H1 (cell line): Measurements from ENCODE around the gene KCNMA1. TPM values are rescaled to one million over a fixed set of nuclear protein-coding genes. Genes with fewer than 3 reads are reported as not detected.

ENCODE experiments used
- CTCF ChIA-PET: fragments of 300-600 bp; sonication (Branson Sonifier 250); formaldehyde crosslinking; loops from one replicate; lab custom pipeline; 2021; ENCODE audit not compliant: partially characterized antibody; lab: Charles Lee
- POLR2A ChIA-PET: fragments of 300-600 bp; sonication (Branson Sonifier 250); formaldehyde crosslinking; loops from one replicate; lab custom pipeline; 2021; ENCODE audit warnings: inconsistent platforms; ENCODE audit not compliant: partially characterized antibody; lab: Charles Lee
- DNase-seq, 2 experiments: peaks; one replicate each; pipeline versions ENCODE4 v3.0.0 to v3.0.0-alpha.2; 2010 to 2022; ENCODE audit warnings: low spot score in 2 of 2, low read depth in 1 of 2, mixed read lengths in 1 of 2
- FAIRE-seq: peaks from 2 replicates; lab custom pipeline; 2011; peaks lifted over from hg19 to GRCh38; lab: Jason Lieb, UNC
- H2AFZ ChIP-seq: 2 replicates; pipeline ENCODE4 v1.8.1; 2012; ENCODE audit warnings: low read length, inconsistent platforms
- H2AK5ac ChIP-seq: 2 replicates; pipeline ENCODE4 v1.6.1; 2013; ENCODE audit warnings: low read depth, low read length
- H2BK120ac ChIP-seq: replicated peaks from 2 replicates; pipeline ENCODE3; 2013; ENCODE audit warnings: low read depth, low read length, inconsistent platforms
- H2BK12ac ChIP-seq: 2 replicates; pipeline ENCODE4 v1.6.1; 2013; ENCODE audit warnings: low read depth, low read length
- H2BK15ac ChIP-seq: 2 replicates; pipeline ENCODE4 v1.6.1; 2013; ENCODE audit warnings: low read length
- H2BK20ac ChIP-seq: 2 replicates; pipeline ENCODE4 v1.6.1; 2013; ENCODE audit warnings: low read length
- H2BK5ac ChIP-seq: 2 replicates; pipeline ENCODE4 v1.6.1; 2013; ENCODE audit warnings: low read depth, low read length
- H3K14ac ChIP-seq: 2 replicates; pipeline ENCODE4 v1.6.1; 2013; ENCODE audit warnings: inconsistent platforms; ENCODE audit not compliant: insufficient read length
- H3K18ac ChIP-seq: 2 replicates; pipeline ENCODE4 v1.6.1; 2013; ENCODE audit warnings: low read length; ENCODE audit errors: extremely low read depth
- H3K23ac ChIP-seq: 2 replicates; pipeline ENCODE4 v1.6.1; 2013; ENCODE audit warnings: inconsistent platforms; ENCODE audit not compliant: insufficient read length
- H3K23me2 ChIP-seq: 2 replicates; pipeline ENCODE4 v1.6.1; 2013; ENCODE audit warnings: low read depth, low read length
- H3K27ac ChIP-seq: 2 replicates; pipeline ENCODE4 v1.6.1; 2011; ENCODE audit warnings: low read depth, low read length, inconsistent platforms
- H3K27me3 ChIP-seq, 4 experiments: replicated peaks in 1 of 4; 1 replicate in 1 of 4; 2 replicates in 3 of 4; pipeline versions ENCODE4 v1.6.1 to v1.8.1; 2011 to 2013; ENCODE audit warnings: low read length in 3 of 4, mild to moderate bottlenecking in 3 of 4, inconsistent platforms in 2 of 4, mixed read lengths in 2 of 4, moderate library complexity in 1 of 4; ENCODE audit not compliant: control insufficient read depth in 3 of 4, insufficient read depth in 3 of 4; ENCODE audit errors: extremely low read depth in 1 of 4
- H3K36me3 ChIP-seq, 4 experiments: 2 replicates each; pipeline versions ENCODE4 v1.6.1 to v1.8.1; 2011 to 2013; ENCODE audit warnings: mild to moderate bottlenecking in 4 of 4, low read length in 3 of 4, moderate library complexity in 2 of 4, control low read depth in 1 of 4, inconsistent platforms in 1 of 4; ENCODE audit not compliant: insufficient read depth in 4 of 4, control insufficient read depth in 2 of 4
- H3K4ac ChIP-seq: replicated peaks from 2 replicates; pipeline ENCODE3; 2013; ENCODE audit warnings: low read length, low read depth, mixed read lengths, inconsistent platforms; ENCODE audit not compliant: insufficient read length
- H3K4me1 ChIP-seq, 4 experiments: replicated peaks in 1 of 4; 1 replicate in 1 of 4; 2 replicates in 3 of 4; pipeline versions ENCODE4 v1.6.1 to v1.8.1; 2011 to 2013; ENCODE audit warnings: low read length in 3 of 4, inconsistent platforms in 2 of 4, mixed read lengths in 1 of 4; ENCODE audit not compliant: insufficient read depth in 4 of 4, control insufficient read depth in 3 of 4
- H3K4me2 ChIP-seq, 2 experiments: 2 replicates each; pipeline versions ENCODE4 v1.6.1 to v1.8.1; 2011 to 2013; ENCODE audit warnings: low read depth in 2 of 2, low read length in 2 of 2, control low read depth in 1 of 2, inconsistent platforms in 1 of 2, mild to moderate bottlenecking in 1 of 2; ENCODE audit not compliant: insufficient read depth in 1 of 2
- H3K4me3 ChIP-seq, 4 experiments: fragments of 200-600, 300-600 bp in 1 of 4; sonication (generic), shearing (Covaris generic), sonication (Bioruptor Twin) in 1 of 4; 2 replicates each; pipeline versions ENCODE4 v1.5.1 to v1.8.1; 2011 to 2016; ENCODE audit warnings: low read length in 4 of 4, low read depth in 3 of 4, control low read depth in 2 of 4, inconsistent platforms in 2 of 4, mild to moderate bottlenecking in 2 of 4, mixed read lengths in 1 of 4, moderate library complexity in 1 of 4; ENCODE audit not compliant: insufficient read depth in 2 of 4; ENCODE audit errors: extremely low read depth in 1 of 4
- H3K56ac ChIP-seq: replicated peaks from 2 replicates; pipeline ENCODE3; 2013; ENCODE audit warnings: low read depth, mild to moderate bottlenecking, mixed read lengths, low read length, inconsistent platforms; ENCODE audit not compliant: insufficient read length
- H3K79me1 ChIP-seq: 2 replicates; pipeline ENCODE4 v1.6.1; 2013; ENCODE audit warnings: low read depth, low read length, control low read depth
- H3K79me2 ChIP-seq, 2 experiments: 2 replicates each; pipeline versions ENCODE4 v1.6.1 to v1.8.1; 2012 to 2013; ENCODE audit warnings: low read length in 2 of 2, mild to moderate bottlenecking in 2 of 2, inconsistent platforms in 1 of 2; ENCODE audit not compliant: insufficient read depth in 2 of 2, control insufficient read depth in 1 of 2
- H3K9ac ChIP-seq, 4 experiments: replicated peaks in 1 of 4; 1 replicate in 1 of 4; 2 replicates in 3 of 4; pipeline versions ENCODE4 v1.6.1 to v1.8.1; 2011 to 2013; ENCODE audit warnings: low read depth in 3 of 4, low read length in 3 of 4, control low read depth in 2 of 4, mild to moderate bottlenecking in 2 of 4, moderate library complexity in 2 of 4, inconsistent platforms in 1 of 4; ENCODE audit errors: extremely low read depth in 1 of 4
- H3K9me3 ChIP-seq, 2 experiments: 2 replicates each; pipeline versions ENCODE4 v1.6.1 to v1.8.1; 2012 to 2013; ENCODE audit warnings: mild to moderate bottlenecking in 2 of 2, moderate library complexity in 2 of 2, control low read depth in 1 of 2, inconsistent platforms in 1 of 2, low read depth in 1 of 2, low read length in 1 of 2, mixed read lengths in 1 of 2; ENCODE audit not compliant: insufficient read depth in 2 of 2
- H4K20me1 ChIP-seq, 2 experiments: replicated peaks in 1 of 2; 2 replicates each; pipeline versions ENCODE3 to v1.8.1; 2011 to 2013; ENCODE audit warnings: inconsistent platforms in 2 of 2, low read length in 2 of 2, mild to moderate bottlenecking in 1 of 2; ENCODE audit not compliant: insufficient read depth in 2 of 2, control insufficient read depth in 1 of 2
- H4K5ac ChIP-seq: 2 replicates; pipeline ENCODE4 v1.6.1; 2013; ENCODE audit warnings: low read length, low read depth, mixed read lengths, inconsistent platforms; ENCODE audit not compliant: insufficient read length
- H4K8ac ChIP-seq: 2 replicates; pipeline ENCODE4 v1.8.0; 2013; ENCODE audit warnings: mild to moderate bottlenecking, moderate library complexity, low read length, inconsistent platforms; ENCODE audit not compliant: insufficient read depth; ENCODE audit errors: extremely low read depth
- H4K91ac ChIP-seq: replicated peaks from 2 replicates; pipeline ENCODE3; 2013; ENCODE audit warnings: low read length, mixed read lengths, inconsistent platforms; ENCODE audit not compliant: insufficient read length
- EP300 ChIP-seq, 2 experiments: IDR thresholded peaks; 1 replicate in 1 of 2; 2 replicates in 1 of 2; pipeline ENCODE4 v1.6.1; 2011 to 2012; ENCODE audit warnings: low read depth in 2 of 2, low read length in 2 of 2, mild to moderate bottlenecking in 2 of 2, borderline replicate concordance in 1 of 2, inconsistent platforms in 1 of 2, moderate library complexity in 1 of 2
- GABPA ChIP-seq: IDR thresholded peaks from 2 replicates; pipeline ENCODE4 v1.6.1; 2011; ENCODE audit warnings: mild to moderate bottlenecking, low read length, moderate library complexity, borderline replicate concordance; ENCODE audit not compliant: insufficient read depth
- KDM1A ChIP-seq: fragments of 200-600, 300-600 bp; sonication (generic); IDR thresholded peaks from 2 replicates; pipeline ENCODE4 v1.7.1; 2016; ENCODE audit warnings: mild to moderate bottlenecking, low read length, borderline replicate concordance
- KDM5A ChIP-seq: fragments of 200-600 bp; IDR thresholded peaks from 2 replicates; pipeline ENCODE4 v1.7.1; 2012; ENCODE audit warnings: mild to moderate bottlenecking, low read length, inconsistent platforms, mixed read lengths
- PHF8 ChIP-seq: fragments of 200-600 bp; sonication (generic); conservative IDR thresholded peaks from 2 replicates; pipeline ENCODE4 v1.7.1; 2012; ENCODE audit warnings: low read depth, mild to moderate bottlenecking, inconsistent platforms, low read length, moderate library complexity
- POLR2A ChIP-seq, 2 experiments: IDR thresholded peaks; 1 replicate in 1 of 2; 2 replicates in 1 of 2; pipeline ENCODE4 v1.6.1; 2011; ENCODE audit warnings: low read depth in 2 of 2, low read length in 2 of 2, mild to moderate bottlenecking in 2 of 2; ENCODE audit errors: control extremely low read depth in 1 of 2
- RFX5 ChIP-seq: IDR thresholded peaks from 2 replicates; pipeline ENCODE4 v1.6.1; 2011; ENCODE audit warnings: low read depth, low read length, improper control_type of control experiment, borderline replicate concordance
- SAP30 ChIP-seq: fragments of 300-600 bp; sonication (generic); IDR thresholded peaks from 2 replicates; pipeline ENCODE4 v1.7.1; 2012; ENCODE audit warnings: low read length, moderate library complexity, mild to moderate bottlenecking, inconsistent platforms; ENCODE audit not compliant: insufficient read depth, insufficient replicate concordance
- SIN3A ChIP-seq, 2 experiments: IDR thresholded peaks in 1 of 2; conservative IDR thresholded peaks in 1 of 2; 2 replicates each; pipeline ENCODE4 v1.6.1; 2011 to 2012; ENCODE audit warnings: low read length in 2 of 2, improper control_type of control experiment in 1 of 2, low read depth in 1 of 2, mild to moderate bottlenecking in 1 of 2
- SRF ChIP-seq: IDR thresholded peaks from 2 replicates; pipeline ENCODE4 v1.6.1; 2011; ENCODE audit warnings: mild to moderate bottlenecking, low read depth, low read length, moderate library complexity
- YY1 ChIP-seq: IDR thresholded peaks from 2 replicates; pipeline ENCODE4 v1.6.1; 2011; ENCODE audit warnings: low read depth, mild to moderate bottlenecking, low read length
- WGBS, 2 experiments: shearing (Covaris generic) in 1 of 2; methylation state at CpG; one replicate each; pipeline versions ENCODE4 v1.1.6 to v1.1.7; 2013 to 2015; ENCODE audit warnings: low lambda C conversion rate in 2 of 2, mixed read lengths in 2 of 2, inconsistent platforms in 1 of 2, low coverage in 1 of 2, missing lambda C conversion rate in 1 of 2; ENCODE audit not compliant: insufficient replicate concordance in 2 of 2, insufficient coverage in 1 of 2, insufficient read length in 1 of 2; ENCODE audit errors: extremely low coverage in 1 of 2, missing lambda C conversion rate in 1 of 2; 5-methylcytosine and 5-hydroxymethylcytosine counted together
- polyA plus RNA-seq, 7 experiments: library from polyadenylated mRNA; depleted of rRNA in 3 of 7; stranded (reverse) in 5 of 7; unstranded in 2 of 7; fragments of >200 nt in 5 of 7; fragments of 200-250 nt in 2 of 7; gene quantifications; 1 replicate in 5 of 7; 2 replicates in 1 of 7; 4 replicates in 1 of 7; pipeline versions ENCODE4 v1.2.1 to v1.2.3, GENCODE V29; 2011 to 2013; ENCODE audit warnings: missing spikeins in 2 of 7, mixed read lengths in 2 of 7
- total RNA-seq: library from RNA; stranded (reverse); fragmentation: NEBNext Ultra II Directional; extraction: Animal tissue kit (Norgen Biotek cat#: 25700); gene quantifications from 2 replicates; pipeline ENCODE4 v1.2.1, GENCODE V29; 2021
- TF ChIP-seq, protein P1 (sequence below): IDR thresholded peaks from 2 replicates; pipeline ENCODE4 v1.6.1; 2012; ENCODE audit warnings: inconsistent platforms
- TF ChIP-seq, protein P2 (sequence below): IDR thresholded peaks from 2 replicates; pipeline ENCODE4 v1.6.1; 2011; ENCODE audit warnings: low read depth, mild to moderate bottlenecking, low read length; ENCODE audit not compliant: insufficient read depth

KCNMA1 gene
- total and polyA plus RNA-seq, 2 of the 8 experiments (the other 6 are each of a cell fraction or from before 2014, with no cell fraction given) = 10.2 to 11.1 TPM

DNA sequence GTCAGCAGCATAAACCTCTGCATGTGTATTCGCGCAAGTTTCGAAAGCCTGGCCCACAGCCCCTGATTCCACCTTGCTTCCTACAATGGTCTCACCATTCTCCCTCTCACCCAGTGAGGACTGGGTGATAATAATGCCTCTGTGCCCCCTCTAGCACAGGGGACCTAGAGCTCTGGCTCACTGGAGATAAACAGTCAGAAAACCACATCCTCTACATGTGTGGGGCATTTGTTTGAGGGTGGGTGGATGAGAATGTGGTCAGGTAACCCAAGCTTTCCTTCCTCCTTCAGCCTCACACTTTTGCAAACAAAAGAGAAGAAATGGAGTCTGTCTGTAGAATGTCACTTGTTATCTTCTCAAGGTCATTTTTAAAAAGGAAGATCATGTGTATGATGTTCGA is 373.5 kb downstream of the KCNMA1 start:
- Histone ChIP-seq H3K27ac (no peak overlapping the region), H3K9me3 (no peaks in the 10 kb centered on the region), H2AK5ac (no peak overlapping the region), H2BK12ac (no peak overlapping the region), H2BK15ac (no peak overlapping the region), H3K27me3 (no peaks in the 10 kb centered on the region), H3K23ac (no peak overlapping the region), H3K56ac (no peak overlapping the region), H4K8ac (no peak overlapping the region), H4K20me1 (no peaks in the 10 kb centered on the region)
- FAIRE-seq (no peak), DNase-seq (no peak)
- CTCF ChIA-PET = interaction anchor here (0.8 to 1.6 kb wide), 3 partner anchors 13 to 92 kb away, joined by 3 to 4 read pairs (median 3); no protein-coding TSS in a partner anchor
- TF ChIP-seq SAP30 (no peak), SRF (no peak), KDM1A (no peak), RFX5 (no peak), POLR2A (IDR thresholded peaks at IDR 0.05; ENCODE audit: control extremely low read depth in 1 of 2, low read depth in 2 of 2, low read length in 2 of 2) (no peak), KDM5A (no peak), PHF8 (no peak), SIN3A (conservative IDR thresholded peaks at IDR 0.05 in 1 of 2, IDR thresholded peaks at IDR 0.05 in 1 of 2; ENCODE audit: low read depth in 1 of 2, low read length in 2 of 2) (no peak), EP300 (IDR thresholded peaks at IDR 0.05; ENCODE audit: borderline replicate concordance in 1 of 2, low read depth in 2 of 2, low read length in 2 of 2) (no peak), YY1 (no peak), GABPA (no peak)
- TF ChIP-seq, protein P1, sequence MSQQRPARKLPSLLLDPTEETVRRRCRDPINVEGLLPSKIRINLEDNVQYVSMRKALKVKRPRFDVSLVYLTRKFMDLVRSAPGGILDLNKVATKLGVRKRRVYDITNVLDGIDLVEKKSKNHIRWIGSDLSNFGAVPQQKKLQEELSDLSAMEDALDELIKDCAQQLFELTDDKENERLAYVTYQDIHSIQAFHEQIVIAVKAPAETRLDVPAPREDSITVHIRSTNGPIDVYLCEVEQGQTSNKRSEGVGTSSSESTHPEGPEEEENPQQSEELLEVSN = no peak
- TF ChIP-seq, protein P2, sequence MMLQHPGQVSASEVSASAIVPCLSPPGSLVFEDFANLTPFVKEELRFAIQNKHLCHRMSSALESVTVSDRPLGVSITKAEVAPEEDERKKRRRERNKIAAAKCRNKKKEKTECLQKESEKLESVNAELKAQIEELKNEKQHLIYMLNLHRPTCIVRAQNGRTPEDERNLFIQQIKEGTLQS = no peak
- TF ChIP-seq, all 59 proteins: peak for 0
- no peak overlapping the region for H3K9ac ChIP-seq
- no peak overlapping the region for H3K4me2 ChIP-seq
- H3K4me1 ChIP-seq = no peaks in the 10 kb centered on the region
- POLR2A ChIA-PET = no interaction called here
- no peak overlapping the region for H3K4ac ChIP-seq
- WGBS, 2 experiments = 88% methylated on average over 4 of the region's 4 CpGs; no CpG with 5 or more reads in 1 of the 2 experiments
- H3K18ac ChIP-seq = no peak overlapping the region
- H4K91ac ChIP-seq = no peak overlapping the region
- no peak overlapping the region for H2AFZ ChIP-seq
- H2BK5ac ChIP-seq = no peak overlapping the region
- H2BK120ac ChIP-seq = no peak overlapping the region
- H3K79me2 ChIP-seq = no peaks in the 10 kb centered on the region
- H3K23me2 ChIP-seq = no peaks in the 10 kb centered on the region
- no peak overlapping the region for H4K5ac ChIP-seq
- H3K4me3 ChIP-seq = no peak overlapping the region
- H2BK20ac ChIP-seq = no peak overlapping the region
- peaks cover 2% of the 10 kb centered on the region; the same call in 1 of the 2 replicates for H3K79me1 ChIP-seq
- H3K14ac ChIP-seq = no peak overlapping the region
- H3K36me3 ChIP-seq = no peaks in the 10 kb centered on the region
